ENCODE data around the gene FMNL2.

Gene FMNL2

DNA sequence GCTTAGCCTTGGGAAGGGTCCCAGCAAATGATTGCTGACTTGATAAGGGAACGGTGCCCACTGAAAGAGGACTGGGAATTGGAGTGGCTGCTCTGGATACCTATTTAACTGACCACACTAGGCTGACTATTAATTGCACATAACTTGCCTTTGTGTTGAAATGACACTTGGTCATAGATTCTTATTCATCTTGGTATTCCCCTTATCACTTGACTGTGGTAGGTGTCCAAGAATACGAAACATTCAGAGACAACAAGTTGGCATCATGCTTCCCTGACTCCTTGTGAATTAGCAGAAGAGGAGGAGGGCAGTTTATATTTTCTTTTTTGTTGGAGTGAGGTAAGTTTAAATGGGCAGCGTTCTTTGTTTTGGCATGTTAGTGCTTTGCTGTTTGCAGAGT lies 13.4 kb downstream of the FMNL2 start:
- DNase-seq (ENCODE audit: low read depth): peak; percentile 52
- TF ChIP-seq, protein P1, sequence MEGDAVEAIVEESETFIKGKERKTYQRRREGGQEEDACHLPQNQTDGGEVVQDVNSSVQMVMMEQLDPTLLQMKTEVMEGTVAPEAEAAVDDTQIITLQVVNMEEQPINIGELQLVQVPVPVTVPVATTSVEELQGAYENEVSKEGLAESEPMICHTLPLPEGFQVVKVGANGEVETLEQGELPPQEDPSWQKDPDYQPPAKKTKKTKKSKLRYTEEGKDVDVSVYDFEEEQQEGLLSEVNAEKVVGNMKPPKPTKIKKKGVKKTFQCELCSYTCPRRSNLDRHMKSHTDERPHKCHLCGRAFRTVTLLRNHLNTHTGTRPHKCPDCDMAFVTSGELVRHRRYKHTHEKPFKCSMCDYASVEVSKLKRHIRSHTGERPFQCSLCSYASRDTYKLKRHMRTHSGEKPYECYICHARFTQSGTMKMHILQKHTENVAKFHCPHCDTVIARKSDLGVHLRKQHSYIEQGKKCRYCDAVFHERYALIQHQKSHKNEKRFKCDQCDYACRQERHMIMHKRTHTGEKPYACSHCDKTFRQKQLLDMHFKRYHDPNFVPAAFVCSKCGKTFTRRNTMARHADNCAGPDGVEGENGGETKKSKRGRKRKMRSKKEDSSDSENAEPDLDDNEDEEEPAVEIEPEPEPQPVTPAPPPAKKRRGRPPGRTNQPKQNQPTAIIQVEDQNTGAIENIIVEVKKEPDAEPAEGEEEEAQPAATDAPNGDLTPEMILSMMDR (IDR thresholded peaks at IDR 0.05; ENCODE audit: control insufficient read depth, extremely low read depth, insufficient read depth): no peak
- no peak overlapping the region for H3K4me3 ChIP-seq (ENCODE audit: low read depth, low read length)

DNA sequence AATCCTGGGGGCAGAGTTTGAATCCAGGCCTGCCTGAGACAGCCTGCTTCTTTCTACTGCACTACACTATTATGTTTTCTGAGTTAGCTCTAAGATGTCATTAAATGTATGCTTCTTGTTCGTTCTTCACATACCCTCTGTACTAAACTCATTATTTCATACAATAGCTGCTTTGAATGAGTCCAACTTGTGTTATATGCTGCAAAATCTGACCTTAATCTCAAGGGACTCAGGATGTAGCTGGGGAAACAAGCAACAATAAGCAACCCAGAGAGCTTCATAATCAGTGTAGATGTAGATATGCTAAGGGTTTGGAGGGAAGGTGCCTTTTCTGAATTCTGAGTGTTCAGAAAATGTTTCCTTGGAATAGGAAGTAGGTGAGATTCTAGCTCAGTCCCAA lies 14.4 kb downstream of the FMNL2 start:
- TF ChIP-seq, protein P1 (IDR thresholded peaks at IDR 0.05; ENCODE audit: control insufficient read depth, extremely low read depth, insufficient read depth): no peak
- no peak for DNase-seq (ENCODE audit: low read depth)
- no peak overlapping the region for H3K4me3 ChIP-seq (ENCODE audit: low read depth, low read length)

DNA sequence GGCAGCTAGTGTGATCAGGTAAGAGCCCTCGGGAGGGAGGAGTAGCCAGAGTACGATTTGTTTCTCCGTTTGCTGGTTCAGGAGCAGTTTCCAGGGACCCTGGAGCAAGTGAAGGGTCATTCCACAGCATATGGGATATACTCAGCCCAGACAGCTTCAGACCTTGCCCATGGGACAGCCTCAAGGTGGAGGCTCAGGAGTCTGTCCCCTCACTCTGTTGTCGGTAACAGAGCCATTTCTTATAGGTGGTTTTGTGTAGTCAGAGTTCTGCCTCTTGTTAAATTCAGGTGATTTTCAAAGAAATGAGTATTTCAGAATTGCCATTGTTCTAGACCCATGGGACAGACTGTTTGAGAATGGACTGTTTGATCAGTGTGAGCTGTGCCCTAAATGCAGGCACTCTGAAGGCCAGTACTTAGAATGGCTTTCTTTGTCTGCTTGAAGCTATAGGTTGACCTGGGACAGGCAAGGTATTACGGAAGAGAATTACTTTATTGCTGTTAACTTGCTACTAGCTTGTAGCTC lies 15.2 kb downstream of the FMNL2 start:
- DNase-seq (ENCODE audit: low read depth): no peak

DNA sequence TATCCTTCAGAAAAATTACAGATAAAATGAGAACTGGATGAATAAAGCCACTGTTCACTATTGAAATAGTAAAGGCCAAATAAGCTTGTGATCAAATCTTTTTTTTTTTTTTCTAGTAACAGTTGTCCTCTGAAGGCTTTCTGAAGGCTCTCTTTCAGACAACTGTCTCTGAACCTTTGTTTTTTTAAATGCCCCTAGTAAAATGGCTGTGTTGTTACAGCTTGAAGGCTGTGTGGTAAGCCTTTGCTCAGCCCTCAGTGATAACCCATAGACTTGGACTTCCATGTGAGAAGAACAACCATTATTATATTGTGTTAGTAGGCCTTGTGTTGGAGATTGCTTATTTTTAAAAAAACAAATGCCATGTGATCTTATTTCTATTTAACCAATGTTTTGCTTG lies 17.6 kb downstream of the FMNL2 start:
- no peak overlapping the region for H3K4me3 ChIP-seq (ENCODE audit: low read depth, low read length)
- TF ChIP-seq, protein P1 (IDR thresholded peaks at IDR 0.05; ENCODE audit: control insufficient read depth, extremely low read depth, insufficient read depth): no peak
- no peak for DNase-seq (ENCODE audit: low read depth)

More for the DNA sequence above, 15.2 kb downstream of the FMNL2 start:
- H3K4me3 ChIP-seq (ENCODE audit: low read depth, low read length): no peak overlapping the region
- TF ChIP-seq, protein P1 (IDR thresholded peaks at IDR 0.05; ENCODE audit: control insufficient read depth, extremely low read depth, insufficient read depth): no peak

DNA sequence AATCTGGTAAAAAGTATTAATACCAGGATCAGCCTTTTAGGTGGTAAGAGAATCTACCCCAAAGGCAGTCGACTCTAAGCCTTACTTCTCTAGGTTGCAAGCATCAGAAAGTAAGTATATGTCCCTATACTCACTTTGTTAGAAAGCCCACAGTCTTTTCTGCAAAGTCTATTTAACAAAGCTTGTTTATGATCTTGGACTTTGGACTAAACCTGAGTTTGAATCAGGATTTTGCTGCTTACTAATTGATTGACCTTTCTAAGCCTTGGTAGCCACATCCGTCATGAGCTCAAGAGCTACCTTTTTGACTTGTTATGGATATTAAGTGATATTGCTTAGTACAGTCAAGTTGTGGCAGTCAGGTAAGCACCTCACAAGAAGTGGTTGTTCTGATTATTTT lies 18.4 kb downstream of the FMNL2 start:
- TF ChIP-seq, protein P1 (IDR thresholded peaks at IDR 0.05; ENCODE audit: control insufficient read depth, extremely low read depth, insufficient read depth): no peak
- DNase-seq (ENCODE audit: low read depth): no peak
- H3K4me3 ChIP-seq (ENCODE audit: low read depth, low read length): no peak overlapping the region

DNA sequence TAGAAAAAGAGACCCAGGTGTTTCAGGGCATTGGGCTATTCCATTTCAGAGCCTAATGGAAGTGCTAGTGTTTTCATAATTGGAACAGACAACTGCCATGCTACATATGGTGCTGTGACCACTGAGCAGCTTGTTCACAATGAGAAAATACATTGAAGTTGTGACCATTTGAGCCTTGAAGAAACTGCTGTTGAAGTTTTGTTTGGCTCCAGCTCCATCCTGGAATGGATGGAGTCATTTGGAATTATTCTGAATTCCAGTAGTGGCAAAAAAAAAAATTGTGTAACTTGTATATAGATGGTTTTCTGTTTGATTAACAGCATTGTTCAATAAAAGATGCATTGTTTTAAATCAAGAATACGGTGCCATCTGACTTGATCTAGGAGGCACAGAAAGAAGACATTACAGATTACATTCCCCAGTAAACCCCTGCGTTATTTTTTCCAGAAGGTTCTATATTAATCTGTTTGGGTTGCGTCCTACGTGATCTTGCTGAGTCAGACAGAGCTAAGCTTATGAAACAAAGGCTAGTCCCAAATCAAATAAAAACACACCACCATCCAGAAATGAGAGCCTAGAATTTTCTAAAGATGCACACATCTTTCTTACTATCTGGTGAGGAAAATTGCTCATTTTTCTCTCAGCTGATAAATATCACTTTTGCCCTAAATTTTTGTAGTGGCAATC lies 19.2 kb downstream of the FMNL2 start:
- H3K4me3 ChIP-seq (ENCODE audit: low read depth, low read length): no peak overlapping the region
- no peak for DNase-seq (ENCODE audit: low read depth)
- TF ChIP-seq, protein P1 (IDR thresholded peaks at IDR 0.05; ENCODE audit: control insufficient read depth, extremely low read depth, insufficient read depth): no peak

DNA sequence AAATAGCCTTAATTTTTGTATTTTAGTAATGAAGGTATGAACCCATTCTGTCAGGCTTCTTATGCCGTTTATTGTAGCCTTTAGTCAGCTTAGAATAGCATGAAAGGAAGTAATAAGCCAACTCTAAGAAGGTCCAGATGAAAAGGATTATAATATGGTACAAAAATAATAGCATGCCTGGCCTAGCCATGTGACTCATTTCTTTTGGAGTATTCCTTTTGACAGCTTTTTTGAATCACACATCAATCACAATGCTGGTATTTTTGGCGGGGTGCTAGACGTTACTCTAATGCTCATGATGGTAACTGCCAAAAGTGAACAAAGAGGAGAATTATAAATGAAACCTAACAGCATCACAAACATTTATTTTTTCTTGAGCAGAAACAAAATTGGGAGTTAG lies 19.9 kb downstream of the FMNL2 start:
- no peak overlapping the region for H3K4me3 ChIP-seq (ENCODE audit: low read depth, low read length)
- TF ChIP-seq, protein P1 (IDR thresholded peaks at IDR 0.05; ENCODE audit: control insufficient read depth, extremely low read depth, insufficient read depth): no peak
- DNase-seq (ENCODE audit: low read depth): no peak

Measured in LNCaP clone FGC (cell line).